Measurements from ENCODE around the gene SMC6.

DNA sequence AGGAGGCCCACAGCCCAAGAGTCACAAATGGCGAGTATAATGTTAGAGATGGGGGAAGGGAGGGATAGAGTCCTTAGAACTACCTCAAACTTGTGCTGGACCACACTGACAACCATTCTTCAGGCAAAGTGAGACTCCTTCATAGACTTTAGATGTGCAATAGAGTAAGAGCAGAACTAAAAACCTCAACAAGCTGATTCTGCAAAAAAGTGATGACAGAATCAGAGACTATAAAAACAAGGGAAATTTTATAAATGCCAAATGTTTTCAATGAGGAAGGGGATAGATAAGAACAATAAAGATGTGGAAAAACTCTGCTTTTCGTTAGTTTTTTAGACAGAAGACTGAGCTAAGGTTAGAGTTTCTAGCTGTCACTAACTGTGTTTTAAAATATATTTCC is 17.7 kb downstream of the SMC6 start:
- no peak for TF ChIP-seq EZH2 (IDR thresholded peaks at IDR 0.05; ENCODE audit: borderline replicate concordance, low read depth, low read length, severe bottlenecking)
- TF ChIP-seq, protein P1, sequence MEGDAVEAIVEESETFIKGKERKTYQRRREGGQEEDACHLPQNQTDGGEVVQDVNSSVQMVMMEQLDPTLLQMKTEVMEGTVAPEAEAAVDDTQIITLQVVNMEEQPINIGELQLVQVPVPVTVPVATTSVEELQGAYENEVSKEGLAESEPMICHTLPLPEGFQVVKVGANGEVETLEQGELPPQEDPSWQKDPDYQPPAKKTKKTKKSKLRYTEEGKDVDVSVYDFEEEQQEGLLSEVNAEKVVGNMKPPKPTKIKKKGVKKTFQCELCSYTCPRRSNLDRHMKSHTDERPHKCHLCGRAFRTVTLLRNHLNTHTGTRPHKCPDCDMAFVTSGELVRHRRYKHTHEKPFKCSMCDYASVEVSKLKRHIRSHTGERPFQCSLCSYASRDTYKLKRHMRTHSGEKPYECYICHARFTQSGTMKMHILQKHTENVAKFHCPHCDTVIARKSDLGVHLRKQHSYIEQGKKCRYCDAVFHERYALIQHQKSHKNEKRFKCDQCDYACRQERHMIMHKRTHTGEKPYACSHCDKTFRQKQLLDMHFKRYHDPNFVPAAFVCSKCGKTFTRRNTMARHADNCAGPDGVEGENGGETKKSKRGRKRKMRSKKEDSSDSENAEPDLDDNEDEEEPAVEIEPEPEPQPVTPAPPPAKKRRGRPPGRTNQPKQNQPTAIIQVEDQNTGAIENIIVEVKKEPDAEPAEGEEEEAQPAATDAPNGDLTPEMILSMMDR (IDR thresholded peaks at IDR 0.05; ENCODE audit: borderline replicate concordance, extremely low read depth, low read length, poor library complexity, severe bottlenecking) = no peak
